ENCODE results near the gene FAF1. TPM values are rescaled to one million over a fixed set of nuclear protein-coding genes. Genes with fewer than 3 reads are reported as not detected.

FAF1 gene
- total and polyA plus RNA-seq, 2 of the 8 experiments (the other 6 are each of a cell fraction or from before 2014, with no cell fraction given): 10.8 to 65.9 TPM

DNA sequence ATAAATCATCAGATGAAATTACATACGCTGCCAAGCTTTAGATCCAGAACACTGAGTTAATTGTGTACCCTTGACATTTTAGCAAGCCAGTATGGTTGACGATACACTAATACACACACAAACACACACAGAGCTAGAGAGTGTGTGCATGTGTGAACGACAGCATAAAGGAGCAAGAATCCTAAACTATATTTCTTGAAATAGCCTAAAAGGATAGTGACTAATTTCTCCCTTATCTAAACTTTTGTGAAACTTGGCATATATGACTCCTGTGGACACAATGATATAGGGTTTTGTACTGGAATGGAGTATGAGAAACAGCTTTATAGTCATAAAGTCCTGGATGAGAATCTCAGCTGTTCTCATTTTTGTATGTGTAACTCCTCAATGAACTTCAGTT lies 471.7 kb downstream of the FAF1 start:
- WGBS, 2 experiments (ENCODE audit: extremely low coverage in 1 of 2, insufficient coverage in 1 of 2, insufficient read length in 1 of 2, insufficient replicate concordance in 2 of 2, low coverage in 1 of 2, low lambda C conversion rate in 2 of 2, missing lambda C conversion rate in 1 of 2): 90% methylated on average over 3 of the region's 3 CpGs; no CpG with 5 or more reads in 1 of the 2 experiments
- H2AFZ ChIP-seq (ENCODE audit: low read length): no peak overlapping the region
- no peak overlapping the region for H2BK15ac ChIP-seq (ENCODE audit: low read length)
- H3K36me3 ChIP-seq (ENCODE audit: control insufficient read depth in 2 of 4, insufficient read depth in 4 of 4, low read length in 3 of 4): no peaks in the 10 kb centered on the region
- no peak overlapping the region for H4K5ac ChIP-seq (ENCODE audit: insufficient read length, low read depth, low read length)
- no peak overlapping the region for H3K4me2 ChIP-seq (ENCODE audit: insufficient read depth in 1 of 2, low read depth in 2 of 2, low read length in 2 of 2)
- no peak overlapping the region for H2BK12ac ChIP-seq (ENCODE audit: low read depth, low read length)
- H4K8ac ChIP-seq (ENCODE audit: extremely low read depth, insufficient read depth, low read length): no peak overlapping the region
- no peak overlapping the region for H2BK120ac ChIP-seq (replicated peaks; ENCODE audit: low read depth, low read length)
- H3K14ac ChIP-seq (ENCODE audit: insufficient read length): no peak overlapping the region
- H3K79me2 ChIP-seq (ENCODE audit: control insufficient read depth in 1 of 2, insufficient read depth in 2 of 2, low read length in 2 of 2): no peaks in the 10 kb centered on the region
- no peaks in the 10 kb centered on the region for H3K27me3 ChIP-seq (replicated peaks in 1 of 4; ENCODE audit: control insufficient read depth in 3 of 4, extremely low read depth in 1 of 4, insufficient read depth in 3 of 4, low read length in 3 of 4)
- no peak overlapping the region for H3K56ac ChIP-seq (replicated peaks; ENCODE audit: insufficient read length, low read depth, low read length)
- FAIRE-seq: no peak
- no peaks in the 10 kb centered on the region for H3K9me3 ChIP-seq (ENCODE audit: insufficient read depth in 2 of 2, low read depth in 1 of 2, low read length in 1 of 2)
- no peak for DNase-seq (ENCODE audit: low read depth in 1 of 2, low spot score in 2 of 2)
- H4K91ac ChIP-seq (replicated peaks; ENCODE audit: insufficient read length, low read length): no peak overlapping the region
- no peak overlapping the region for H3K4ac ChIP-seq (replicated peaks; ENCODE audit: insufficient read length, low read depth, low read length)
- no peaks in the 10 kb centered on the region for H3K23me2 ChIP-seq (ENCODE audit: low read depth, low read length)
- no peak overlapping the region for H3K27ac ChIP-seq (ENCODE audit: low read depth, low read length)
- no peak overlapping the region for H2BK20ac ChIP-seq (ENCODE audit: low read length)
- ChIA-PET CTCF (ENCODE audit: partially characterized antibody) (no interaction called here), POLR2A (ENCODE audit: partially characterized antibody) (no interaction called here)
- H3K4me3 ChIP-seq (ENCODE audit: extremely low read depth in 1 of 4, insufficient read depth in 2 of 4, low read depth in 3 of 4, low read length in 4 of 4): no peak overlapping the region
- no peaks in the 10 kb centered on the region for H3K4me1 ChIP-seq (replicated peaks in 1 of 4; ENCODE audit: control insufficient read depth in 3 of 4, insufficient read depth in 4 of 4, low read length in 3 of 4)
- H4K20me1 ChIP-seq (replicated peaks in 1 of 2; ENCODE audit: control insufficient read depth in 1 of 2, insufficient read depth in 2 of 2, low read length in 2 of 2): no peaks in the 10 kb centered on the region
- H2BK5ac ChIP-seq (ENCODE audit: low read depth, low read length): no peak overlapping the region
- H3K9ac ChIP-seq (replicated peaks in 1 of 4; ENCODE audit: extremely low read depth in 1 of 4, low read depth in 3 of 4, low read length in 3 of 4): no peak overlapping the region
- H3K18ac ChIP-seq (ENCODE audit: extremely low read depth, low read length): no peak overlapping the region
- H3K23ac ChIP-seq (ENCODE audit: insufficient read length): no peak overlapping the region
- H3K79me1 ChIP-seq (ENCODE audit: low read depth, low read length): no peaks in the 10 kb centered on the region
- H2AK5ac ChIP-seq (ENCODE audit: low read depth, low read length): no peak overlapping the region
- no peak for TF ChIP-seq TBP (IDR thresholded peaks at IDR 0.05; ENCODE audit: low read depth, low read length)
- TF ChIP-seq JUN (IDR thresholded peaks at IDR 0.05; ENCODE audit: low read depth, low read length): no peak
- TF ChIP-seq TEAD4 (IDR thresholded peaks at IDR 0.05; ENCODE audit: low read depth, low read length): no peak

All from H1 (cell line).